Epithelial cell of esophagus (primary cell): ENCODE measurements around the gene SQSTM1.

Experiments
- DNase-seq: peaks from one replicate; pipeline ENCODE4 v3.0.0; 2010; ENCODE audit warnings: low read depth
- H3K4me3 ChIP-seq: 2 replicates; pipeline ENCODE4 v1.5.1; 2011; ENCODE audit warnings: mild to moderate bottlenecking, low read length, control low read depth
- TF ChIP-seq, protein P1 (sequence below): IDR thresholded peaks from 2 replicates; pipeline ENCODE4 v1.5.1; 2011; ENCODE audit warnings: low read depth, mild to moderate bottlenecking, low read length, control low read depth, inconsistent platforms; ENCODE audit not compliant: insufficient read depth; ENCODE audit errors: missing control alignments

Gene SQSTM1

DNA sequence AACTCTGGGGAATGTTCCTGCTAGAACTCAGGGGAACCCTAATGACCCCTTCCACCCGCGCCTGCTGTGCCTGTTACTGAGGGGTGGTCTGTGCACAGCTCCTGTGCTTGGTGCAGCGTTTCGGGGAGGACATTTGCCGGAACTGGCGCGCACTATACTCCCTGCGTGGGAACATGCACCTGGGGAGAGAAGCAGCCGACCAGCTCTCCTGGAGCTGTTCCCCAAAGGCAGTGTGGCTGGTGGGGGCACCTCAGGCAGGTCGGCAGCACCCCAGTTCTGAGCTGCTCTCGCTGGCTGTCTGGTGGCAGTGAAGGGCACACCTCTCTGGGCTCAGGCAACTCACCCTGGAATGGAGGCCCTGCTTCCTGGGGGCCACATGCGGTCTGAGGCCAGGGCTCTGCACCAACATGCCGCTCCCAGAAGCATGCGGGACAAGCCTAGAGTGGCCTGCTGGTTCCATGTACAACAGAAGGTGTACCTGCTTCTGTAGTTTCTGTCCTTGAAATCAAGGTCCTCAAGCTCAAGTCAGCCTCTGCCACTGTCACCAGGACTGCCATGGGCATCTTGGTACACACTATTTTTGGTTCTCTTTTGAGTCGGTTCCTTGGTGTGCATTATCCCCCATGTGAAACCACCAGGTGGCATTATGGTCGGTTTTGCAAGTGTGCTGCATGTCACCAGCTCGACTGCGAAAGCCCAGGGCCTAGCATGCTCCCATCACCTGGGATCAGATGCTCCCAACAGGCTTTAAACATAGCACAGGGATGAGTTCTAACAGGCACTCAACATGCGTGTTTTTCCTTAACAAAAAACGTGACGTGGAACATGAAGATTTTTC is 45.8 kb downstream of the SQSTM1 start:
- TF ChIP-seq, protein P1, sequence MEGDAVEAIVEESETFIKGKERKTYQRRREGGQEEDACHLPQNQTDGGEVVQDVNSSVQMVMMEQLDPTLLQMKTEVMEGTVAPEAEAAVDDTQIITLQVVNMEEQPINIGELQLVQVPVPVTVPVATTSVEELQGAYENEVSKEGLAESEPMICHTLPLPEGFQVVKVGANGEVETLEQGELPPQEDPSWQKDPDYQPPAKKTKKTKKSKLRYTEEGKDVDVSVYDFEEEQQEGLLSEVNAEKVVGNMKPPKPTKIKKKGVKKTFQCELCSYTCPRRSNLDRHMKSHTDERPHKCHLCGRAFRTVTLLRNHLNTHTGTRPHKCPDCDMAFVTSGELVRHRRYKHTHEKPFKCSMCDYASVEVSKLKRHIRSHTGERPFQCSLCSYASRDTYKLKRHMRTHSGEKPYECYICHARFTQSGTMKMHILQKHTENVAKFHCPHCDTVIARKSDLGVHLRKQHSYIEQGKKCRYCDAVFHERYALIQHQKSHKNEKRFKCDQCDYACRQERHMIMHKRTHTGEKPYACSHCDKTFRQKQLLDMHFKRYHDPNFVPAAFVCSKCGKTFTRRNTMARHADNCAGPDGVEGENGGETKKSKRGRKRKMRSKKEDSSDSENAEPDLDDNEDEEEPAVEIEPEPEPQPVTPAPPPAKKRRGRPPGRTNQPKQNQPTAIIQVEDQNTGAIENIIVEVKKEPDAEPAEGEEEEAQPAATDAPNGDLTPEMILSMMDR, result peak; percentile 20
- DNase-seq, result peak; percentile 22

DNA sequence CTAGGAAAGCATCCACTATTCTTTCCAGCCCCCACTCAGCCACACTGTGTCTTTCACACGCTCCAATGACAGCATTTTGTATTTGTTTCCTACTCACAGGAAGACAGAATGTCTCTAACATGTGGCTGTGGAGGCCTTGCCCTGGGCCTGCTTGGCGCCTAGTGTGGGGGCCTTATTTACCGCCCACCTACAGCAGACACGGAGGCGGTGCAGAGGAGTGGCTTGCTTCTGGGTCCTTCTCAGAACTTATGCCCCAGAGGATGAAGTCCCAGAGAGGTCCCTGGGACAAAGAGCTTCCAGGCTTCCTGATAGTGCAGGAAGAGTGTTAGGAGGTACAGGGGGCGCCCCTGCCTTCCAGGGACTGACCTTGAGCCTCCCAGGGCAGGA is 46.4 kb downstream of the SQSTM1 start:
- no peak overlapping the region for H3K4me3 ChIP-seq
- no peak for DNase-seq
- TF ChIP-seq, protein P1, result no peak

More for the DNA sequence above, 45.8 kb downstream of the SQSTM1 start:
- no peak overlapping the region for H3K4me3 ChIP-seq

DNA sequence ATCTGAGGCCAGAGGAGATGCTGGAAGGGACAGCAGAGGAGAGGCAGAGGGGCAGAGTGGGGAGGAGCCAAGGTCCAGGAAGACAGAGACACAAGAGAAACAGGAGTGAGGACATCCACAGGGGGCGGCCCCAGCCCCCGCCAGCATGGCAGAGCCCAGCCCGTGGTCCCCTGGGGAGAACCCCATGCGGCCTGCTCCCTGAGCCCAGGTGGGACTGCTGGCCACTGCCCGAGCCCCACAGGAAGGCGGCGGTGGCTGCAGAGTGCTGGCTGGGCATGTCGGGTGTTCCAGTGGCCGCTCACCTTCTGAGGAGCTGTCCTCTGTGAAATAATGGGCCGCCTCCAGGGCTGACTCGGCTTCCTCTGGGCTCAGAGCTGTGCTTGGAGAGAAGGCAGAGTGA is 46.8 kb downstream of the SQSTM1 start:
- TF ChIP-seq, protein P1, result no peak
- DNase-seq, result no peak
- H3K4me3 ChIP-seq, result no peak overlapping the region

DNA sequence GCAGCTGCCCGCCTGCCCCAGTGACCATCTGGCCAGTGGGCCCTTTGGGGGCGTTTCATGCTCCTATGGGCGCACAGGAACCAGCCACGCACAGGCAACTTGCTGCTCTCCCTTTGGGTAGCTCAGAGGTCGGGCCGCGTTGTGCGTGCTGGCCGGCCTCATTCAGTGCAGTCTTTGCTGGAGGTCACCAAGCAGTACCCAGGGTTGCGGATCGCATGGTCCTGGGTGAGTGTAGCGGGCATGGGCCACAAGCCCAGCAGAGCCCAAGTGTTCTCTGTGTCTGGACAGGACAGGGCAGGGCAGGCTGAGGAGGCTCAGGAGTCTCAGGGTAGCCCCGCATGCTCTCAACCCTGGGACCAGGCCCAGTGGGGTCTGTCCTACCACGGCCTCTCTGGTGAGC is 47.8 kb downstream of the SQSTM1 start:
- TF ChIP-seq, protein P1, result no peak
- no peak for DNase-seq
- H3K4me3 ChIP-seq, result no peak overlapping the region

DNA sequence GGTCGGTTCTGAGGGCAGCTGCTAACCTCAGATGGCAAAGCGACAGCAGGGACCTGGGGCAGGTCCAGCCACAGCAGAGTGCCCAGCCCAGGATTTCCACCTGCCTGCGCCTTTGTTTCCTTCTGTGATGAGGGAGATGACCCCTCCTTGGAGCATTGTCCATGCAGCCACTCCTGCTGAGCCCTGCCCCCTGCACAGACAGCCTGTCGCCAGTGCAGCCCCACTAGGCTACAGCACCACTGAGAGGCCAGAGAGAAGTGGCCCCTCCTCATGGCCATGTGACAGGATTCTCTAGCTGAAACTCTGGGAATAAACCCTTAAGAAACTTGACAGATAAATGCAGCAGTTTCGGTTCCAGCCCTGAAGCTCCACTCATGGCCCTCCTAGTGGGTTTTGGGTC is 48.4 kb downstream of the SQSTM1 start:
- no peak for DNase-seq
- TF ChIP-seq, protein P1, result no peak

DNA sequence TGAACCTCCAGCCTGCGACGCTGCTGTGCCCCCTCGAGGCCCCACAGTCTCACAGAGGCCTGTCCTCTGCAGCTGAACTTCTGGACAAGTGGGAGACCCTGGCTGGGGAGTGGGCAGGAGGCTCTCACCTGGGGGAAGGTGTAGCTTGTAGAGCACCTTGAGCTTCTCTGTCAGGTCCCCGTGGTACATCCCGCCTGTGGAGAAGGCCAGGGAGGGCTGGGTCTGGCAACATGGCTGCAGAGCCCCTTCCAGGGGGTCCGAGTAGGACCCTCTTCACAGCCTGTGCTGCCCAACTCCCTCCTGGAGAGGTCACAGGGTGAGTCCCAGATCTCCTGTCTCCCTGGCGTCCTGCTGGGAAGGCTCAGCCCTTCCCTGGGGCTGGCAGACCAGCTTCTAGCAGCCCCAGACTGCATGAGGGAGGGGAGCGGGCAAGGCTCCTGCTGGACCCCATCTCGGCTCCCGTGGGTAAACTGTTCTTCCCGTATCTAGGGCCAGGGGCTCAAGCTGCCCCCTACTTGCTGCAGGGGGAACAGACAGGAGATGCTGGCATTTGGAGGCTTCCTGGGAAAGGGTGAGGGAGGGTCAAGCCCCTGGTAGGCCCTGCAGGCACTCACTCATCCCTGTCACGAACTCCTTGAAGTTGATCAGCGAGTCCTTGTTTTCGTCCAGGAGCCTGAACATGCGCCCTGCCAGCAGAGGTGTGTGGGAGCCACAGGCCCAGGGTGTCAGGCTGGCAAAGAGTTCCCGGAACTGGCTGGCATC is 49.1 kb downstream of the SQSTM1 start:
- no peak for DNase-seq
- H3K4me3 ChIP-seq, result no peak overlapping the region
- TF ChIP-seq, protein P1, result no peak

More for the DNA sequence above, 48.4 kb downstream of the SQSTM1 start:
- H3K4me3 ChIP-seq, result no peak overlapping the region
